Upper lobe of right lung (tissue), 1 donor: ENCODE results near the gene ACTRT2. TPM values are rescaled to one million over a fixed set of nuclear protein-coding genes. Genes with fewer than 3 reads are reported as not detected.
A peak's percentile ranks its signal among the peaks of the same experiment; 100 is the strongest.

Source experiments
- ATAC-seq: fragments of 200-7000 bp; cut with Tn5 transposase; one replicate; pipeline ENCODE4 v1.9.1; 2020; ENCODE audit warnings: mild to moderate bottlenecking, moderate library complexity
- DNase-seq: peaks from one replicate; pipeline ENCODE4 v3.0.0-alpha.2; 2020
- H3K27ac ChIP-seq: fragments of 200-600 bp; one replicate; pipeline ENCODE4 v1.8.0; 2022
- H3K27me3 ChIP-seq: fragments of 200-600 bp; one replicate; pipeline ENCODE4 v1.8.0; 2022; ENCODE audit warnings: mild to moderate bottlenecking
- H3K36me3 ChIP-seq: fragments of 200-600 bp; one replicate; pipeline ENCODE4 v1.8.0; 2022
- H3K4me1 ChIP-seq: fragments of 200-600 bp; one replicate; pipeline ENCODE4 v1.8.0; 2022
- H3K4me3 ChIP-seq: fragments of 200-600 bp; one replicate; pipeline ENCODE4 v1.8.0; 2022; ENCODE audit warnings: mild to moderate bottlenecking
- H3K9me3 ChIP-seq: fragments of 200-600 bp; one replicate; pipeline ENCODE4 v1.8.0; 2022
- intact Hi-C: fragments of 100-400 bp; cut with DNase I; formaldehyde crosslinking; loops from one replicate; pipeline ENCODE4 v1.11.0; 2022
- total RNA-seq: library from RNA; stranded (reverse); fragmentation: NEBNext Ultra II Directional; extraction: Animal tissue kit (Norgen Biotek cat#: 25700); gene quantifications from one replicate; pipeline ENCODE4 v1.2.1, GENCODE V29; 2021
- TF ChIP-seq, protein P1 (sequence below): fragments of 200-600 bp; IDR thresholded peaks from one replicate; pipeline ENCODE4 v1.8.0; 2022; ENCODE audit warnings: antibody characterized with exemption
- donor health status: DM: no; HTN: yes; CAD: no; lungs with severe emphysema.

ACTRT2 gene
- total RNA-seq, 1 donor from 2014 or later = not detected

DNA sequence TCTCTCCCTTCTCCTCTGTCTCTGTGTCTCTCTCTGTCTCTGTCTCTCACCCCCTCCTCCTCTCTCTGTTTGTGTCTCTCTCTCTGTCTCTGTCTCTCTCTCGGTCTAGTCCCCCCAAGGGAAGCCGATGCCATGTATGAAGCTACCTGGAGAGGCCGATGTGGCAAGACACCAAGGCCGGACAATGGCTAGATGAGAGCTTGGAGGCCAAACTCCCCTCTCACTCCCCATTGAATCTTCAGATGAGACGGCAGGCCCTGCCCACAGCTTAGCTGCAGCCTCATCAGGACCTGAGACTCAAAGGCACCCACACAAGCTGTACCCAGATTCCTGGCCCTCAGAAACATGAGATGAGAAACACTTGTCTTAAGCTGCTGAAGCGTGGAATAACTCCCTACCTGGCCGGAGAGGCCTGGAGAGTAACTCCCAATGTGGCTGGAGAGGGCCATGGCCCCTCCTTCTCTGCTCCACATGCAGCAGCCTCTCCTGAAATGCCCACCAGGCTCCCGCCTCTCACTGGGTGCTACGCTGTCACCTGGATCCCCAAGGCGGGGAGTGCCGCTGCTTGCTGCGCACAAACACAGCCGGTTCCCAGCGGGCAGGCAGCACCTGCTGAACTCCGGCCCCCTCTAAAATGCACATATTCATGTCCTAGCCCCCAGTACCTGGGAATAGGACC, 7.8 kb upstream of the ACTRT2 start:
- H3K27me3 ChIP-seq = peaks cover 43% of the 10 kb centered on the region
- H3K36me3 ChIP-seq = no peaks in the 10 kb centered on the region
- intact Hi-C loops = loop anchor here (5.0 kb wide), 1 partner anchor 399 kb away; no protein-coding TSS in a partner anchor
- ATAC-seq = no peak
- no peak overlapping the region for H3K27ac ChIP-seq
- H3K9me3 ChIP-seq = no peaks in the 10 kb centered on the region
- peak; percentile 55 for DNase-seq
- no peaks in the 10 kb centered on the region for H3K4me1 ChIP-seq
- H3K4me3 ChIP-seq = no peak overlapping the region
- TF ChIP-seq, protein P1, sequence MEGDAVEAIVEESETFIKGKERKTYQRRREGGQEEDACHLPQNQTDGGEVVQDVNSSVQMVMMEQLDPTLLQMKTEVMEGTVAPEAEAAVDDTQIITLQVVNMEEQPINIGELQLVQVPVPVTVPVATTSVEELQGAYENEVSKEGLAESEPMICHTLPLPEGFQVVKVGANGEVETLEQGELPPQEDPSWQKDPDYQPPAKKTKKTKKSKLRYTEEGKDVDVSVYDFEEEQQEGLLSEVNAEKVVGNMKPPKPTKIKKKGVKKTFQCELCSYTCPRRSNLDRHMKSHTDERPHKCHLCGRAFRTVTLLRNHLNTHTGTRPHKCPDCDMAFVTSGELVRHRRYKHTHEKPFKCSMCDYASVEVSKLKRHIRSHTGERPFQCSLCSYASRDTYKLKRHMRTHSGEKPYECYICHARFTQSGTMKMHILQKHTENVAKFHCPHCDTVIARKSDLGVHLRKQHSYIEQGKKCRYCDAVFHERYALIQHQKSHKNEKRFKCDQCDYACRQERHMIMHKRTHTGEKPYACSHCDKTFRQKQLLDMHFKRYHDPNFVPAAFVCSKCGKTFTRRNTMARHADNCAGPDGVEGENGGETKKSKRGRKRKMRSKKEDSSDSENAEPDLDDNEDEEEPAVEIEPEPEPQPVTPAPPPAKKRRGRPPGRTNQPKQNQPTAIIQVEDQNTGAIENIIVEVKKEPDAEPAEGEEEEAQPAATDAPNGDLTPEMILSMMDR = no peak

GRCh38 chr1:3014050-3014440, 7.2 kb upstream of the ACTRT2 start:
- no peaks in the 10 kb centered on the region for H3K9me3 ChIP-seq
- H3K27ac ChIP-seq = no peak overlapping the region
- ATAC-seq (no peak), DNase-seq (no peak)
- intact Hi-C loops = loop anchor here (5.0 kb wide), 1 partner anchor 398 kb away; no protein-coding TSS in a partner anchor
- no peaks in the 10 kb centered on the region for H3K36me3 ChIP-seq
- no peak overlapping the region for H3K4me3 ChIP-seq
- TF ChIP-seq, protein P1 = no peak
- no peaks in the 10 kb centered on the region for H3K4me1 ChIP-seq
- H3K27me3 ChIP-seq = peaks cover 43% of the 10 kb centered on the region

- Histone ChIP-seq H3K4me3 (no peak overlapping the region), H3K27ac (no peak overlapping the region), H3K9me3 (no peaks in the 10 kb centered on the region), H3K4me1 (no peaks in the 10 kb centered on the region), H3K27me3 (peaks cover 43% of the 10 kb centered on the region), H3K36me3 (no peaks in the 10 kb centered on the region)
- intact Hi-C loops = loop anchor here (5.0 kb wide), 1 partner anchor 398 kb away; no protein-coding TSS in a partner anchor
- DNase-seq (peak; percentile 55), ATAC-seq (no peak)
- TF ChIP-seq, protein P1 = no peak
Observed at GRCh38 chr1:3014443-3015268, 6.6 kb upstream of the ACTRT2 start.

DNA sequence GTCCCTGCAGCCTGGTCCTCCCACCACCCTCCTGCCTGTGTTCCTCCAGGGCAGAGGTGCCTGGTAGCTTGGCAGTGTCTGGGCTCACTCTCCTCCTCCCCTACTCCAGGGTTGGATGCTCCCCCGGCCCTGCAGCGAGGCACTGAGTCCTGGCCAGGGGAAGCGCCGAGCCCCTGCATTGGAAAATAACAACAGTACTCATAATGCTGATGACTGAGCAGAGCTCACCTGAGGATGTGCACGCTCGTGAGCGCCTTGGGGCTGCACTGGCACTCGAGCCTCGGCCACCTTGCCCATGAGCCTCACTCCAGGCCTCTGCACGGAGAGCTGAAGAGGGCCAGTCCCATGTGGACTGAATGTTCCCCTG, 6.0 kb upstream of the ACTRT2 start:
- H3K27ac ChIP-seq = no peak overlapping the region
- DNase-seq (no peak), ATAC-seq (no peak)
- H3K4me3 ChIP-seq = no peak overlapping the region
- H3K36me3 ChIP-seq = no peaks in the 10 kb centered on the region
- H3K4me1 ChIP-seq = no peaks in the 10 kb centered on the region
- no peaks in the 10 kb centered on the region for H3K9me3 ChIP-seq
- H3K27me3 ChIP-seq = peaks cover 43% of the 10 kb centered on the region
- intact Hi-C loops = no loop called here
- TF ChIP-seq, protein P1 = no peak

DNA sequence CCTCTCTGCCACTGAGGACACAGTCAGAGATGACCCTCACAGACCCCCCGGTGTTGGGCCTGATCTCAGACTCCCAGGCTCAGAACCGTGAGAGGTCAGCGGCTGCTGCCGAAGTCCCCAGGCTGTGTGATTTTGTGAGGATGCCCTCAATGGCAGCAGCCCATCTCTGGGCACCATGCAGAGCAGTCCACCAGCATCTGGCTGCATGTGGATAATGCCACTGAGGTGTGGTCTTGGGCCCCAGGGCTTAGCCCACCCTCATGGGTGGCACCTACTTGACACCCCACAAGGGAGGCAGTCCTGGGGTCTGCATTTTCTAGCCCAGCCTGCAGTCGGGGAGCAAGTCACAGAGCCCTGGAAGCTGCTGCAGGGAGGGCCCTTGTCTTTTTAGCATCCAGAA, 5.5 kb upstream of the ACTRT2 start:
- no peak overlapping the region for H3K4me3 ChIP-seq
- no peak overlapping the region for H3K27ac ChIP-seq
- H3K27me3 ChIP-seq = peaks cover 43% of the 10 kb centered on the region
- TF ChIP-seq, protein P1 = no peak
- no peaks in the 10 kb centered on the region for H3K36me3 ChIP-seq
- H3K4me1 ChIP-seq = no peaks in the 10 kb centered on the region
- DNase-seq (no peak), ATAC-seq (no peak)
- intact Hi-C loops = no loop called here
- H3K9me3 ChIP-seq = no peaks in the 10 kb centered on the region
